HFF-Myc (cell line): ENCODE measurements around the gene PMPCA.

Source experiments
- DNase-seq: peaks from one replicate; pipeline ENCODE4 v3.0.0-alpha.2; 2011; ENCODE audit warnings: low read depth; ENCODE audit errors: extremely low read depth
- H3K4me3 ChIP-seq: replicated peaks from 2 replicates; pipeline ENCODE4 v1.5.1; 2011; ENCODE audit warnings: low read depth, mild to moderate bottlenecking, control low read depth, low read length
- TF ChIP-seq, protein P1 (sequence below): IDR thresholded peaks from 2 replicates; pipeline ENCODE4 v1.5.1; 2012; ENCODE audit warnings: mild to moderate bottlenecking, low read depth, low read length, control low read depth; ENCODE audit errors: missing control alignments

PMPCA gene

DNA sequence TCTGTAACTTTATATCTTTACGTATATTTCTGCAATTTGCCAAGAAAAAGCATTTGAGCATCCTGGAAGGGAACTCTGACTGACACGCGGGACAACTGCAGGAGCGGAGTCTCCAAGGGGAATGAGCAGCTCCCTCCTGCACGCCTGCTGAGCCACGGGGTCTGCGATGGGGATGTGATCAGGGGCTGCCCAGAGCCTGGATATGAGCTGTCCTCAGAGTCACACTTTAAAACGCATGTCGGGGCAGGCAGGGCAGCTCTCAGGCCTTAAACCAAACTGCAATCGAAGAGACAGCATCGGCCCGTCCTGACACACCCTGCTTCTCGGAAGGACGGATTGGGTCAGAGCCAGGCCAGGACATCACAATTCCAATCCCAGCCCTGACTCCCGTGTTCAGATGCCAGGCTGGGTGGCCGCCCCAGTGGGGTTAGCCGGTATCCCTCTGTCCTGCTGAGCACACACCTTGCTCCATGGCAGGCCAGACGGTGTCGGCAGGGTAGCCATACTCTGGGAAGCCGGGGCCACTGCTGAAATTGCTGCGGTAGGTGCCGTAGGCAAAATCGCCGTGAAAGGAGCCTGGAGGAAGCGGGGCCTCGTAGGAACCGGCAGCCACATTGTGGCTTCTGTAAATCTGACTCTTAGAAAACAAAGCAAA lies 55.2 kb downstream of the PMPCA start:
- DNase-seq, result no peak
- H3K4me3 ChIP-seq, result no peak overlapping the region
- TF ChIP-seq, protein P1, sequence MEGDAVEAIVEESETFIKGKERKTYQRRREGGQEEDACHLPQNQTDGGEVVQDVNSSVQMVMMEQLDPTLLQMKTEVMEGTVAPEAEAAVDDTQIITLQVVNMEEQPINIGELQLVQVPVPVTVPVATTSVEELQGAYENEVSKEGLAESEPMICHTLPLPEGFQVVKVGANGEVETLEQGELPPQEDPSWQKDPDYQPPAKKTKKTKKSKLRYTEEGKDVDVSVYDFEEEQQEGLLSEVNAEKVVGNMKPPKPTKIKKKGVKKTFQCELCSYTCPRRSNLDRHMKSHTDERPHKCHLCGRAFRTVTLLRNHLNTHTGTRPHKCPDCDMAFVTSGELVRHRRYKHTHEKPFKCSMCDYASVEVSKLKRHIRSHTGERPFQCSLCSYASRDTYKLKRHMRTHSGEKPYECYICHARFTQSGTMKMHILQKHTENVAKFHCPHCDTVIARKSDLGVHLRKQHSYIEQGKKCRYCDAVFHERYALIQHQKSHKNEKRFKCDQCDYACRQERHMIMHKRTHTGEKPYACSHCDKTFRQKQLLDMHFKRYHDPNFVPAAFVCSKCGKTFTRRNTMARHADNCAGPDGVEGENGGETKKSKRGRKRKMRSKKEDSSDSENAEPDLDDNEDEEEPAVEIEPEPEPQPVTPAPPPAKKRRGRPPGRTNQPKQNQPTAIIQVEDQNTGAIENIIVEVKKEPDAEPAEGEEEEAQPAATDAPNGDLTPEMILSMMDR, result no peak

DNA sequence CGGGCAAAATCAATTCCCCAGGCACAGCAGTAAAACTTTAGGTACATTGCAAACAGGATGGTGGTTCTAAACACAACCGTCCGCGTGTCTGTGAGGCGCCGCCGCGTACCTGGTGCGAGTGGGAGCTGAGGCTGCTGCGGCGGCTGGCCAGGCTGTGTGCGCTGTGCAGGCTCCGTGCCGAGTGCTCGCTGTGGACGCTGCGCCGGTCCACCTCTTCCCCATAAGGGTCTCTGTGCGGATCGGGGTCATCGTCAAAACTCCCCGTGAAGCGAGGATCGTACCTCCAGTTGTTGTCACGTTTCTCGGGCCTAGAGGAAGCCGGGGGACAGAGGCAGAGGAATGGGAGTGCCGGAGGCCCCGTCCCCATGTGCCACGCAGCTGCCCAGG lies 55.7 kb downstream of the PMPCA start:
- TF ChIP-seq, protein P1, result no peak
- no peak for DNase-seq
- no peak overlapping the region for H3K4me3 ChIP-seq

DNA sequence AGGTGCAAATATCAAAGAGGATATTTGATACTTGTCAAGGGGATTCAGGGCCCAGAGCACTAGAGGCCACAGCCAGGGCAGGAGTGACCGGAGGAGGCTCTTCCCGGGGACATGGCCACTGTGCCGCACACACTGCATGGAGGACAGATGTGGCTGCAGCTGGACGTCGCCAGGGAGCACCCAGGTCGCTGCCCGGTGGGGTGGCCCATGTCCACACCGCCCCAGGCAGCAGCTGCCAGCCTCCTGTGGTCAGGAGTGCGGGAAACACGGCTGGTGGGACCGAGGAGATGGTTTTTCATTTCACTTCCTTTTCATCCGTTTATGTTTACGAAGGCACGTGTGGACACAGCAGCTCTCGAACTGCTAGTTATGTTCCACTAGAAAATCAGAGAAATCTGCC lies 57.3 kb downstream of the PMPCA start:
- TF ChIP-seq, protein P1, result no peak
- DNase-seq, result no peak

DNA sequence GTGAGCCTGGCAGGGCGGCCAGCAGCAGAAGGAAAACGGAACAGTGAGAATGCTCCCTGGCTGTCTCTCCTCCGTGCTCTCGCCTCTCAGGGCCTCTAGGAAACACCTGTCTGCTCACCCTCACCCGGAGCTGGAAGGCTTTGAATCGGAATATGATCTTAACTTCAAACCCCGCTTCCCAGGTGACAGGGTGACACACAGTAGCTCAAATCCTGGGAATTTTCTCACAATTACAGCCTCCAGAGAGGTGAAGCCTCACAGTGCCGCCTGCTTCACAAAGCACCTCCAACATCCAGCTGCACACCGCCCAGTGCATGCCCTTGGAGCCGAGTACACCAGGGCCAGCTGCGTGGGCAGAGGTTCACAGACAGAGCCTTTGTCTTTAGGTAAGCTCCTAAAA lies 59.9 kb downstream of the PMPCA start:
- no peak overlapping the region for H3K4me3 ChIP-seq
- DNase-seq, result no peak
- TF ChIP-seq, protein P1, result no peak

More for the DNA sequence above, 57.3 kb downstream of the PMPCA start:
- no peak overlapping the region for H3K4me3 ChIP-seq

DNA sequence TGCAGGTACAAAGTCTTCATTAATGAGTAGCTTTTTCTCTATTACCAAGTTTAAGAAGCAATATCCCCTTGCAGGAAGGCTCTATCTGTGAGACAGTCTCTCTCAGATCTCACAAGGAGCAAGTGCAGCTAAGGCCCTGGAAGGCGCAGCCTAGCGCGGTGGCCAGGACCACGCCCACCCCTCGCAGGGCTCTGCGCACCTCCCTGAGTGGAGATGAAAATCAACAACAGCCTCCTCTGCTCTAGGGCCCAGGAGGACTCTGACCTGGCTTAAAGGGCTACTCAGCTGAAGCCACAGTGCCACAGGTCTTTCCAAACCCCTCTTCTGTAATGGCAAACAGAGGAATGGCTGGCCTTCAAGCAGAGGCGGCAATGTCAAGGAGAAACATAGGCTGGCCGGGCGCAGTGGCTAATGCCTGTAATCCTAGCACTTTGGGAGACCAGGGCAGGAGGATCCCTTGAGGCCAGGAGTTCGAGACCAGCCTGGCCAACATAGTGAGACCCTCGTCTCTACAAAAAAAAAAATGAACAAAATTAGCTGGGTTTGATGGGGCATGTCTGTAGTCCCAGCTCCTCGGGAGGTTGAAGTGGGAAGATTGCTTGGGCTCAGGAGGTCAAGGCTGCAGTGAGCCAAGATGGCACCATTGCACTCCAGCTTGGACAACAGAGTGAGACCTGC lies 60.5 kb downstream of the PMPCA start:
- no peak overlapping the region for H3K4me3 ChIP-seq
- DNase-seq, result no peak
- TF ChIP-seq, protein P1, result no peak

DNA sequence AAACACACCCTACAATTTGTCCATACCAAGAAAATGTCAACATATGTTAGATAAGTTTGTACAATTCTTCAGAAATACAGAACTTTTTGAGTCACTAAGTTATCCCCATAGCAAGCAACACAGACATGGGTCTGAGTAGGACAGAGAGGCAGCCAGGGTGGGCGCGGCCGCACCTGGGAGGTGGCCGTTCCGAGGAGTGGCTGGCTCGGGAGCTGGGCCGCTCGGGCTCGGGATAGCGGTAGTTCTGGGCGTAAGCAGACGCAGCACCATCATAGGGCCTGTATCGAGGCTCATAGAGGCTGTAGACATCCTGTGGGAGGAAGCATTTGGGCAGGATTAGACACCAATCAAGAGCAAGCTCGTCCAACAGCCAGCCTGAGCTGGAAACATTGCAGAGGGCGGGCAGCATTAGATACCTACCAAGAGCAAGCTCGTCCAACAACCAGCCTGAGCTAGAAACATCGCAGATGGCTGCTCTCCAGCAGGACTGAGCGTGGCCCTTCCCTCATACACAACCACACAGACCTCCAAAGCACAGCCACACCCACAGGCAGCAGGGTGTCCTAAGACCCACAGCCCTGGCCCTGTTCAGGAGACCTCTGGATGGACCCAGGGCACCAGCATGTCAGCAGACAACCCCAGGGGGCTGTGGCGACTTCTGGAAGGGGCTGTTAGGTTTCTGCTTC lies 61.5 kb downstream of the PMPCA start:
- TF ChIP-seq, protein P1, result no peak
- no peak for DNase-seq
- H3K4me3 ChIP-seq, result no peak overlapping the region
